ENCODE data around the gene RAB37. TPM values are rescaled to one million over a fixed set of nuclear protein-coding genes. Genes with fewer than 3 reads are reported as not detected.
A peak's percentile ranks its signal among the peaks of the same experiment; 100 is the strongest.

The RAB37 gene
- total RNA-seq, 1 experiment from 2014 or later, result 2.5 TPM

DNA sequence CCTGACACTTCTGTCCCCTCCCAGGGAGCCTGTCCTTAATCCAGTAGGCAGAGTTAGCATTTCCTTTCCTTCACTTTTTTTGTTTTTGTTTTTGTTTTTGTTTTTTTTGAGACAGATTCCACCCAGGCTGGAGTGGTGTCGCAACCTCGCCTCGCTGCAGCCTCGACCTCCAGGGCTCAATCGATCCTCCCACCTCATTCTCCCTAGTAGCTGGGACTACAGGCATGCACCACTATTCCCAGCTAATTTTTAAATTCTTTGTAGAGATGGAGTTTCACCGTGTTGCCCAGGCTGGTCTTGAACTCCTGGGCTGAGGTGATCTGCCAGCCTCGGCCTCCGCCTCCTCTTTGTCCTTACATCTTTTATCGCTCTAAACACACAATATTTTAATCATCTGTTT lies 15.4 kb downstream of the RAB37 start:
- Mint-ChIP-seq H3K27ac (0 out of 7 replicates have a peak overlapping the region, but pooled peaks of 1 of the 3 experiments have one; percentile 57), H3K4me1 (peaks cover 37 to 56% of the 10 kb centered on the region in 2 experiments), H3K27me3 (ENCODE audit: low read depth) (peaks cover 2% of the 10 kb centered on the region), H3K9me3 (no peaks in the 10 kb centered on the region), H3K36me3 (ENCODE audit: insufficient read depth in 1 of 3, low read depth in 3 of 3) (peaks cover 12 to 24% (median 20%) of the 10 kb centered on the region in 3 experiments), H3K4me3 (peak overlapping the region in 1 of 2 experiments; percentile 54; a peak in 2 of 5 replicates)
- no peak overlapping the region for H2BK5ac ChIP-seq (ENCODE audit: insufficient read length, low read length)
- no peak overlapping the region for H2BK12ac ChIP-seq (ENCODE audit: insufficient read length, low read depth, low read length)
- no peak overlapping the region for H3T11ph ChIP-seq (ENCODE audit: low read length)
- peaks cover 10% of the 10 kb centered on the region; the same call in 1 of the 2 replicates for H3K79me2 ChIP-seq (ENCODE audit: insufficient read depth, low read length)
- H3K56ac ChIP-seq (ENCODE audit: insufficient read length, low read depth, low read length), result no peak overlapping the region
- no peak overlapping the region for H3K9ac ChIP-seq (ENCODE audit: extremely low read depth, insufficient read length, low read length)
- no peak overlapping the region for H2AK5ac ChIP-seq (ENCODE audit: insufficient read length, low read length)
- no peaks in the 10 kb centered on the region for H3K9me3 ChIP-seq (ENCODE audit: control insufficient read depth, low read depth, low read length)
- H3K23me2 ChIP-seq (ENCODE audit: insufficient read length, low read depth, low read length, poor library complexity, severe bottlenecking), result peaks cover 9% of the 10 kb centered on the region
- no peaks in the 10 kb centered on the region for H4K20me1 ChIP-seq (ENCODE audit: control insufficient read depth, insufficient read depth, insufficient read length)
- H3K18ac ChIP-seq (ENCODE audit: insufficient read length, low read depth, low read length), result no peak overlapping the region
- no peak overlapping the region for H2BK120ac ChIP-seq (ENCODE audit: low read depth, low read length, poor library complexity, severe bottlenecking)
- no peak for DNase-seq
- H4K5ac ChIP-seq (ENCODE audit: insufficient read length, low read depth, low read length), result no peak overlapping the region
- WGBS (ENCODE audit: extremely low coverage, insufficient read length, low lambda C conversion rate), result no CpG with 5 or more reads among the region's 9 CpGs
- no peak overlapping the region for H3K27ac ChIP-seq (ENCODE audit: insufficient read length, low read depth, low read length)
- H3K4me1 ChIP-seq (ENCODE audit: insufficient read depth, low read length), result no peaks in the 10 kb centered on the region; the same call in 1 of the 2 replicates
- H3K4ac ChIP-seq (ENCODE audit: low read depth, low read length), result no peak overlapping the region
- no peak overlapping the region for H2BK15ac ChIP-seq (ENCODE audit: low read depth, low read length)
- H3K79me1 ChIP-seq (ENCODE audit: insufficient read depth, low read depth, low read length, poor library complexity, severe bottlenecking), result peaks cover 11% of the 10 kb centered on the region
- H4K8ac ChIP-seq (replicated peaks; ENCODE audit: insufficient read length, low read depth, low read length), result no peak overlapping the region
- H2AFZ ChIP-seq (ENCODE audit: low read length), result no peak overlapping the region
- no peaks in the 10 kb centered on the region for H3K27me3 ChIP-seq (ENCODE audit: insufficient read depth, low read length)
- H2BK20ac ChIP-seq (ENCODE audit: low read depth, low read length, poor library complexity, severe bottlenecking), result no peak overlapping the region
- no peak overlapping the region for H3K23ac ChIP-seq (ENCODE audit: insufficient read length, low read depth, low read length)
- H4K91ac ChIP-seq (ENCODE audit: insufficient read length, low read depth, low read length), result no peak overlapping the region
- TF ChIP-seq, protein P1, sequence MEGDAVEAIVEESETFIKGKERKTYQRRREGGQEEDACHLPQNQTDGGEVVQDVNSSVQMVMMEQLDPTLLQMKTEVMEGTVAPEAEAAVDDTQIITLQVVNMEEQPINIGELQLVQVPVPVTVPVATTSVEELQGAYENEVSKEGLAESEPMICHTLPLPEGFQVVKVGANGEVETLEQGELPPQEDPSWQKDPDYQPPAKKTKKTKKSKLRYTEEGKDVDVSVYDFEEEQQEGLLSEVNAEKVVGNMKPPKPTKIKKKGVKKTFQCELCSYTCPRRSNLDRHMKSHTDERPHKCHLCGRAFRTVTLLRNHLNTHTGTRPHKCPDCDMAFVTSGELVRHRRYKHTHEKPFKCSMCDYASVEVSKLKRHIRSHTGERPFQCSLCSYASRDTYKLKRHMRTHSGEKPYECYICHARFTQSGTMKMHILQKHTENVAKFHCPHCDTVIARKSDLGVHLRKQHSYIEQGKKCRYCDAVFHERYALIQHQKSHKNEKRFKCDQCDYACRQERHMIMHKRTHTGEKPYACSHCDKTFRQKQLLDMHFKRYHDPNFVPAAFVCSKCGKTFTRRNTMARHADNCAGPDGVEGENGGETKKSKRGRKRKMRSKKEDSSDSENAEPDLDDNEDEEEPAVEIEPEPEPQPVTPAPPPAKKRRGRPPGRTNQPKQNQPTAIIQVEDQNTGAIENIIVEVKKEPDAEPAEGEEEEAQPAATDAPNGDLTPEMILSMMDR (conservative IDR thresholded peaks at IDR 0.05), result no peak
- H3K14ac ChIP-seq (ENCODE audit: insufficient read depth, low read length), result no peak overlapping the region
- no peak overlapping the region for H3K4me2 ChIP-seq (ENCODE audit: insufficient read depth, insufficient read length, low read length)

Measured in H9 (cell line).